Brain microvascular endothelial cell (primary cell): ENCODE data around the gene LUM.

Experiments
- DNase-seq: peaks from one replicate; pipeline ENCODE4 v3.0.0-alpha.2; 2020
- H3K27ac ChIP-seq: fragments of 250-450 bp; sonication (Bioruptor Pico); 2 replicates; pipeline ENCODE4 v1.5.1; 2020; ENCODE audit warnings: mild to moderate bottlenecking, moderate library complexity
- H3K27me3 ChIP-seq: fragments of 250-450 bp; sonication (Bioruptor Pico); replicated peaks from 2 replicates; pipeline ENCODE4 v1.5.1; 2020; ENCODE audit warnings: mild to moderate bottlenecking
- H3K36me3 ChIP-seq: fragments of 250-450 bp; sonication (Bioruptor Pico); replicated peaks from 2 replicates; pipeline ENCODE4 v1.5.1; 2020; ENCODE audit warnings: mild to moderate bottlenecking
- H3K4me3 ChIP-seq: 2 replicates; pipeline ENCODE4 v1.5.1; 2011; ENCODE audit warnings: low read depth, mild to moderate bottlenecking, control low read depth, low read length, moderate library complexity
- in situ Hi-C: cut with HindIII; loops from 2 replicates; pipeline ENCODE4 v1.10.0; 2017; ENCODE audit warnings: low sequenced_read_pairs, low pct_ligation_motif_present
- TF ChIP-seq, protein P1 (sequence below): IDR thresholded peaks from 2 replicates; pipeline ENCODE4 v1.5.1; 2011; ENCODE audit warnings: low read depth, mild to moderate bottlenecking, moderate library complexity, low read length, control low read depth, inconsistent platforms; ENCODE audit errors: missing control alignments

The LUM gene

DNA sequence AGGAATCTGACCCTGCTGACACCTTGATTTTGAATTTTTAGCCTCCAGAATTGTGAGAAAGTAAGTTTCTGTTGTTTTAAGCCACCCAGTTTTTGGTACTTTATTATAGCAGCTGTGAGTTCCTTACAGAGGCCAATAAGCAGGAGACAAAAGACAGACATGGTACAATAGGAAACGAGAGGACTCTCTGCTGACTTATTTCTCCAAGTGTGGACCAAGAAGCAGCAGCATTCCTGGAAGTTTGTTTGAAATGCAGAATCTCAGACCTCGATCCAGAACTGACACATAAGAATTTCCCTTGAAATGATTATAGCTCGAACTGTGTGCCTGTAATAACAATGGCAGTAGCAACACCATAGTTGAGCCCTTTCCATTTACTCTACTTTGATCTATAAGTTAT, 31.9 kb upstream of the LUM start:
- Histone ChIP-seq H3K4me3 (no peak overlapping the region), H3K27ac (no peak overlapping the region), H3K36me3 (no peaks in the 10 kb centered on the region), H3K27me3 (no peaks in the 10 kb centered on the region)
- in situ Hi-C loops, result no loop called here
- TF ChIP-seq, protein P1, sequence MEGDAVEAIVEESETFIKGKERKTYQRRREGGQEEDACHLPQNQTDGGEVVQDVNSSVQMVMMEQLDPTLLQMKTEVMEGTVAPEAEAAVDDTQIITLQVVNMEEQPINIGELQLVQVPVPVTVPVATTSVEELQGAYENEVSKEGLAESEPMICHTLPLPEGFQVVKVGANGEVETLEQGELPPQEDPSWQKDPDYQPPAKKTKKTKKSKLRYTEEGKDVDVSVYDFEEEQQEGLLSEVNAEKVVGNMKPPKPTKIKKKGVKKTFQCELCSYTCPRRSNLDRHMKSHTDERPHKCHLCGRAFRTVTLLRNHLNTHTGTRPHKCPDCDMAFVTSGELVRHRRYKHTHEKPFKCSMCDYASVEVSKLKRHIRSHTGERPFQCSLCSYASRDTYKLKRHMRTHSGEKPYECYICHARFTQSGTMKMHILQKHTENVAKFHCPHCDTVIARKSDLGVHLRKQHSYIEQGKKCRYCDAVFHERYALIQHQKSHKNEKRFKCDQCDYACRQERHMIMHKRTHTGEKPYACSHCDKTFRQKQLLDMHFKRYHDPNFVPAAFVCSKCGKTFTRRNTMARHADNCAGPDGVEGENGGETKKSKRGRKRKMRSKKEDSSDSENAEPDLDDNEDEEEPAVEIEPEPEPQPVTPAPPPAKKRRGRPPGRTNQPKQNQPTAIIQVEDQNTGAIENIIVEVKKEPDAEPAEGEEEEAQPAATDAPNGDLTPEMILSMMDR, result no peak
- no peak for DNase-seq

- TF ChIP-seq, protein P1, result no peak
- Histone ChIP-seq H3K27ac (no peak overlapping the region), H3K27me3 (no peaks in the 10 kb centered on the region), H3K4me3 (no peak overlapping the region), H3K36me3 (no peaks in the 10 kb centered on the region)
- peak; percentile 38 for DNase-seq
- in situ Hi-C loops, result no loop called here
These were observed 30.9 kb upstream of the LUM start for GRCh38 chr12:91142221-91142631.

- Histone ChIP-seq H3K27ac (peak overlapping the region; percentile 54), H3K27me3 (no peaks in the 10 kb centered on the region), H3K4me3 (no peak overlapping the region), H3K36me3 (no peaks in the 10 kb centered on the region)
- in situ Hi-C loops, result no loop called here
- peak; percentile 64 for DNase-seq
- TF ChIP-seq, protein P1, result no peak
These were observed 29.0 kb upstream of the LUM start for GRCh38 chr12:91140026-91140931.

GRCh38 chr12:91139286-91139685, 28.0 kb upstream of the LUM start:
- Histone ChIP-seq H3K27ac (peak overlapping the region; percentile 54), H3K36me3 (no peaks in the 10 kb centered on the region), H3K4me3 (no peak overlapping the region), H3K27me3 (no peaks in the 10 kb centered on the region)
- in situ Hi-C loops, result no loop called here
- TF ChIP-seq, protein P1, result no peak
- DNase-seq, result no peak

DNA sequence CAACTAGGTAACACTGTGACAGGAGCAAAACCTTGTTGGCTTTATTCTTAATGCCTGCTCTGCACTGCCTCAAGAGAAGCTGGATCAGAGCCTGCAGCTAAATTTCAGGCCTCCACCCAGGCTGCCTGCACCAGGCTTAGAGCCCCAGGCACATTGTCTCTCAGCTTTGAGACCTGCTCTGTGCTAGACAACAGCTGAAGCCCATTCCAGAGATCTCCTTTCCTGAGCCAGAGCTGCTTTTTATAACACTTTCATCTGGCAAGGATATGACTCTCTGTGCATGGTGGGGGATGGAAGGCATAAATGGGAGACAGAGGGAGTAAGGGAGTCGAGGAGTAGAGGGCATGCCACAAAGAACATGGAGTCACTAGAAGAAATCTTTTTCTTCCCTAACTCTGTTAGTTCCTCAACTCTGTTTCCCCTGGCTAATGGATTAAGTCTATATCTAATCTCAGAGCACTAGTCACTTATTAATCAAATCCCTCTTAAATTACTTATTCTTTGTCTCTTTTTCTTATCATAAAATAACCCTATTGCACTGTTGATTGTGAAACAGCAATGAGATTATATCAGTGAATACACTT, 27.1 kb upstream of the LUM start:
- TF ChIP-seq, protein P1, result no peak

DNA sequence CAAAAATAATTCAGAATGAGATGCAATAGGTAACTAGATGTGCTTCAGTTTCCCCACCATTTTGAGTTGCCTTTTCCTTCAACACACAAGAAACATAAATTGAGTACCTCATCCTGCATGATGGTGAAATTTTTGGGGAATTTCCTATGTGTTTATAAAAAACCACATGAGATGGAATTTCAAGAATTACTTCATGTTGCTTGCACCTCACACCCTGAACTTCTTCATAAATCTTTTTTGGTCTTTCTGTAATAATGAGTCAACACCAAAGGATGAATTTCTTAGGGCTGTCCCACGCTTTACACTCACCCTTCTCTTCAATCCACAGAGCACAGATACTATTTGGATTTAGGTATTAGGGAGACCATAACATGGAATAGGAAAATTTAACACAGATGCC, 22.6 kb upstream of the LUM start:
- Histone ChIP-seq H3K36me3 (no peaks in the 10 kb centered on the region), H3K27me3 (no peaks in the 10 kb centered on the region), H3K27ac (peak overlapping the region; percentile 16), H3K4me3 (no peak overlapping the region)
- peak; percentile 29 for DNase-seq
- TF ChIP-seq, protein P1, result no peak
- in situ Hi-C loops, result no loop called here

More for the DNA sequence above, 27.1 kb upstream of the LUM start:
- no peak overlapping the region for H3K27ac ChIP-seq
- no peaks in the 10 kb centered on the region for H3K27me3 ChIP-seq
- no peaks in the 10 kb centered on the region for H3K36me3 ChIP-seq
- in situ Hi-C loops, result no loop called here
- H3K4me3 ChIP-seq, result no peak overlapping the region
- DNase-seq, result no peak
